Skeletal muscle satellite cell (primary cell): ENCODE data around the gene TOR1B.
A peak's percentile ranks its signal among the peaks of the same experiment; 100 is the strongest.

Experiments used
- H3K27me3 ChIP-seq: 2 replicates; pipeline ENCODE4 v1.7.0; 2013; ENCODE audit warnings: low read length; ENCODE audit not compliant: control insufficient read depth, insufficient read depth
- H3K36me3 ChIP-seq: 2 replicates; pipeline ENCODE4 v1.7.0; 2013; ENCODE audit warnings: mild to moderate bottlenecking, control low read depth, low read length; ENCODE audit not compliant: insufficient read depth
- H3K4me1 ChIP-seq: 2 replicates; pipeline ENCODE4 v1.7.0; 2013; ENCODE audit warnings: low read length; ENCODE audit not compliant: control insufficient read depth, insufficient read depth
- H3K4me2 ChIP-seq: 2 replicates; pipeline ENCODE4 v1.7.0; 2013; ENCODE audit warnings: mild to moderate bottlenecking, low read length
- H3K4me3 ChIP-seq: 2 replicates; pipeline ENCODE4 v1.7.0; 2013; ENCODE audit warnings: low read length
- H3K9ac ChIP-seq: 2 replicates; pipeline ENCODE4 v1.7.0; 2013; ENCODE audit warnings: mild to moderate bottlenecking, low read depth, low read length, moderate library complexity
- H3K9me3 ChIP-seq: replicated peaks from 2 replicates; pipeline ENCODE4 v1.7.0; 2013; ENCODE audit warnings: mild to moderate bottlenecking, control low read depth, low read length

TOR1B gene

DNA sequence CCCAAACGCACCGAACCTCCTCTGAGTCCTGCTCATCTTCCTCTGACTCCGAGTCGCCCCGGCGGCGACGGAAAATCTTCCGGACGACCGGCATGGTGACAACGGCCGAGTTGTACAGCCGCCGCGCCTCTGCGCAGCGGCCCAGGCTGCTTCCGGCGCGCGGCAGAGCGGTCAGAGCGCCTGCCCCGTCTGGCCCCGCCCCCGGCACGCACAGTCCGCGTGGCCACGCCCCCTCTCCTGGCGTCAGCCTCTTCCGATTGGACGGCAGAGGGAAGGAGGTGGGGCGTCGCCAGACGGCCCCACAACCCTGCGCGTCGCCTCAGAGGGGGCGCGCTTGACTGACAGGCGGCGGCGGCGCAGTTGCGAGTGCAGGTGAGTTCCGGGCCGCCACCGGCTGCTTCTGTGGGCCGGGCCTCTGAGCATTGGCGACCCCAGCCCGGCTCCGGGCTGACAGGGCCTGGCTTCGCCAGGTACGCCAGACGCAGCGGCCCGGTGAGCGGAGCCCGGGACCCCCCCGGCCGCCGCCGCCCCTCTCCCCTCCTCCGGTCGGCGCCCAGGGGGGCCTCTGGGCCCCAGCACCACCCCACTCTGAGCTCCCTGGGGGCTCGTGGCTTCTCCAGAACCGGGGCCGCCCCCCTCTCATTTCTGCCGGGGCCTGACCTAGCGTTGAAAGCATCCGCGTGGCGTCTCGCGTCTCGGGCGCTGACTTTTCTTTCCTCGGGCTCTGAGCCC is 32.3 kb downstream of the TOR1B start, which contains the start of the genes C9orf78 and USP20:
Gene C9orf78, minus strand, starts transcription at position 148 of the 732 bp plus-strand sequence. Its CDS starts 54 bp downstream, at position 94.
Gene USP20, plus strand, starts transcription at position 331 of the 732 bp plus-strand sequence. CDS start 17,098 bp downstream, outside the sequence.
- Histone ChIP-seq H3K4me1 (peaks cover 23% of the 10 kb centered on the region), H3K9ac (peak within 1 kb of the TSS; percentile 89), H3K9me3 (no peaks in the 10 kb centered on the region), H3K4me3 (peak within 1 kb of the TSS; percentile 86), H3K4me2 (peak within 1 kb of the TSS; percentile 88), H3K36me3 (peaks cover 20% of the 10 kb centered on the region), H3K27me3 (no peaks in the 10 kb centered on the region)

DNA sequence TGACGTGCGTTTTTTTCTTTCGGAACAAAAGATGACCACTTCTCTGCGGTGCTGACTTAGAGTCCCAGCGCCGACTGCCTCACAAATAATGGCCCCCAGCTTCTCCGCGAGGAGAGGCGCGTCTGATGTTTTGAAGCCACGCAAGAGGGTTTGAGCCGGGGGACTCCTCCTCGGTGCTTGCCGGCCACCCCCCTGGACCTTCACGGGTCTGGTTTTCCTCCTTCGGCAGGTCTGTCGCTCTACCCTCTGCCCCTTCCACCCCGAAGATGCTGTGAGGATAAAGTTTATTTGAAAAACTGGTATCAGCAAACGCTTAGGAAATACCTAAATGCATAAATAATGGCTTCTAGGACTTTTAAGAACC is 32.9 kb downstream of the TOR1B start:
- Histone ChIP-seq H3K9me3 (no peaks in the 10 kb centered on the region), H3K4me2 (peak overlapping the region; percentile 88), H3K4me3 (peak overlapping the region; percentile 86), H3K27me3 (no peaks in the 10 kb centered on the region), H3K36me3 (peaks cover 18% of the 10 kb centered on the region), H3K9ac (peak overlapping the region; percentile 89), H3K4me1 (peaks cover 23% of the 10 kb centered on the region)

DNA sequence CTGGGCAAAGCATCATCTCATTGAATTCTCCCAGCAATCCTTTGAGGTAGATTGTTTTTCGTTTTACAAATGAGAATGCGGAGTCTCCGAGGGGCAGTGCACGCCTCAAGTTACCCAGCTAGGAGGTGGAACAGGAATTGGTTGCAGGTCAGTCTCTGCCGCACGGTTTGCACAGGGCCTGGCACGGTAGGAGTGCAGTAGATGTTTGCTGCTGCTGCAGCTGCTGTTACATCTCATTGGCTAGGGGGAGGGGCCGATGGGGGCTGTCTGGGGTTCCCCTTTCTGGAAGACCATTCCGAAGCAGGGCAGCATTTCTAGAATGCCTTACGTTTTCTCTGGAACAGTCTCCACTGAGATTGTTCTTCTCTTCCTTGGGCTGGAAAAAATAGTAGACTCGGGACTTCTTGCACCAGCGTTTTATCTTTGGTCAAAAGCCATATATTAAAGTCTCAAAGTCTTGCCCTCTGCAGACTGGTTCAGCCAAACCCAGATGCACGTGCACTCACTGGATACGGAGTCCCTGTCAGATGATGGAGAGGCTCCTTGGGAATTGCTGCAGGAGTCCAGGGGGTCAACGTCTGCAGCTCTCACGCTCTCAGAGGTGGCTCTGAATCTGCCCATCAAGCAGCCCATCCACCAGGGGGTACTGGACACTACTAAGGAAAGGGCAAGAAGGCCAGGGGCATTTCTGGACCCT is 33.5 kb downstream of the TOR1B start:
- Histone ChIP-seq H3K36me3 (peaks cover 15% of the 10 kb centered on the region), H3K4me1 (peaks cover 23% of the 10 kb centered on the region), H3K9ac (peak overlapping the region; percentile 89), H3K9me3 (no peaks in the 10 kb centered on the region), H3K27me3 (no peaks in the 10 kb centered on the region), H3K4me2 (peak overlapping the region; percentile 88), H3K4me3 (peak overlapping the region; percentile 86)

DNA sequence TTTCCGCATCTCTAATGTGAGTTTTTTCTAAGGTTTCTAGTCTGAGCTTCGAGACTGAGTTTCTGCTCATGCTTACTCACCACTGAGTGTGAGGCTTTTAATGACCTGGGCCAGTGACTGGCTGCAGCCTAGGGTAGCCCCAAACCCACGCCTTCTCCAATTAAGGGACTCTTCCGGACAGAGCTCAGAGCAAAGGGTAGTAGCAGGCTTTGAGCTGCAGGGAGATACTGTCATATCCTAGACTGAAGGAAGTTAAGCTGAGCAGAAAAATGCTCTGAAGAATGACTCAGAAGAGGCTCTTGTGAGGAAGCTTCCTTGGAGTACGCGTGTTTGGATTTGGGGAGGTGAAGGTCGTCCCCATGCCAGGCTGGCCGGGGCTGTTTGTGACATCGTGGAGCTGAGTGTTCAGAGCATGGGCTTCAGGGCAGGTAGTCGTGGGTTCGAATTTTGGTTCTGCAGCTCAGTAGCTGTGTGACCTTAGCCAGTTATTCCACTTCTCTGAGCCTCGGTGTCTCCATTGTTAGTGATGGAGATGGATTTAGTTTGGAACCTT is 35.8 kb downstream of the TOR1B start:
- peak overlapping the region; percentile 72 for H3K4me2 ChIP-seq
- peak overlapping the region; percentile 42 for H3K4me3 ChIP-seq
- no peaks in the 10 kb centered on the region for H3K27me3 ChIP-seq
- no peaks in the 10 kb centered on the region for H3K9me3 ChIP-seq
- H3K36me3 ChIP-seq: no peaks in the 10 kb centered on the region
- peaks cover 23% of the 10 kb centered on the region for H3K4me1 ChIP-seq
- no peak overlapping the region for H3K9ac ChIP-seq

DNA sequence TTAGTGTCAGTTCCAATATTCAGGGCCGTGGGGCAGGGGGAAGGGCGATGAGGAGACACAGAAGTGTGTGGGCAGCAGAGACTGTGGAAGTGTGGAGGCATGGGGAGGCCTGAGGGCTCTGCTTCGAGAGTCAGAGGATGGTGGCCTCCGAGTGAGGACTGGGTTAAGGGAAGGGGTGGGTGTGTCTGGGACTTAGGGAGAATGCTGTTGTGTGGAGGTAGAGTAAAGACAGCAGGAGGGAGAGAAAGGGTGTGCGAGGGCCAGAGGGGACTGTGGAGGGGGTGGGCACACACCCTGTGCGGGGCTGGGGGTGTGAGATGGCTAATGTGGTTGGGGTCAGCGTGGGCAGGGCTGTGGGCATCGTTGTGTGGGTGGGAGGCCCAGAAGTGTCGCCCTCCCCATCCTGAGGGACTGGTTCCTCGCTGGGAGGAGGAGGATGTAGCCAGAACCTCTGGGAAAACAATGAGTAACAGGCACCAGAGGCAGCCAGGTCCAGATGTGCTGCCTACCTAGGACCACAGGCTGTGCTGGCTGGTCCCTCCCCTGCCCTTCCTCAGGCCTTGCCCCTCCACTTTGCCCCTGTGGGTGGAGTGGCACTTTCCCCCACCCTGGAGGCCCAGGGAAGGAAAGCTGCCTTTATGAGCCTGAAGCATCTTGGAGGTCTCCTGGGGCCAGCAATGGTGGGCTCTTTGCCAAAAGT is 36.5 kb downstream of the TOR1B start:
- no peak overlapping the region for H3K9ac ChIP-seq
- H3K4me2 ChIP-seq: peak overlapping the region; percentile 72
- H3K4me1 ChIP-seq: peaks cover 23% of the 10 kb centered on the region
- no peaks in the 10 kb centered on the region for H3K36me3 ChIP-seq
- H3K4me3 ChIP-seq: peak overlapping the region; percentile 42
- H3K9me3 ChIP-seq: no peaks in the 10 kb centered on the region
- H3K27me3 ChIP-seq: no peaks in the 10 kb centered on the region

DNA sequence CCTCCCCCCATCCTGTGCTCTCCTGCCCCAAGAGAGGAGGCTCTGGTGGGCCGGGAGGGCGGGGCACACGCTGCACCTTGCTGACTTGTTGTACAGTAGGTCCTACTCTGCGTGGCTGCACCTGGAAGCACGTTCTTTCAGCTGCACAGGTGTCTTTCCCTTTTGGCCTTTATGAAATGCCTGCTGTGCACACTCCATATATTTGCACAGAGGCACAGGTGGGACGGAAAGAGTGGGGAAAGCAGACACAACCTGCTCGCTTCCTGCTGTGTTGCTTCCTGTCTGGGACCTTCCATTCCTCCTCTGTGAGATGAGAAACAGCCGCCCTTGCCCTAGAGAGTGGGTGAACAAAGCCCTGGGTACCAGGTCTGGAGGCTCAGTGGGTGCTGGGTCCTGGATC is 37.0 kb downstream of the TOR1B start:
- H3K9ac ChIP-seq: no peak overlapping the region
- H3K9me3 ChIP-seq: no peaks in the 10 kb centered on the region
- H3K4me3 ChIP-seq: no peak overlapping the region
- no peaks in the 10 kb centered on the region for H3K27me3 ChIP-seq
- no peak overlapping the region for H3K4me2 ChIP-seq
- H3K36me3 ChIP-seq: no peaks in the 10 kb centered on the region
- peaks cover 23% of the 10 kb centered on the region for H3K4me1 ChIP-seq

DNA sequence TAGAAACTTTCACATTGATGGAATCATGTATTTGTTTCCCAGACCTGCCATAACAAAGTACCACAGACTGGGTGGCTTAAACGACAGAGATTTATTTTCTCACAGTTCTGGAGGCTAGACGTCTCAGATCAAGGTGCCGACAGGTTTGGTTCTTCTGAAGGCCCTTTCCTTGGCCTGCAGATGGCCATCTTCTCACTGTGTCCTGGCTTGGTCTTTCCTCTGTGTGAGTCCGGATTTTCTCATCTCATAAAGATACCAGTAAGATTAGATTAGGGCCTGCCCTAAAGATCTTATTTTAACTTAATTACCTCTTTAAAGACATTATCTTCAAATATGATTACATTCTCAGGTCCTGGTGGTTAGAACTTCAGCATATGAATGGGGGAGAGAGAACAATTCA is 38.1 kb downstream of the TOR1B start:
- Histone ChIP-seq H3K9ac (no peak overlapping the region), H3K36me3 (no peaks in the 10 kb centered on the region), H3K4me1 (peaks cover 21% of the 10 kb centered on the region)

DNA sequence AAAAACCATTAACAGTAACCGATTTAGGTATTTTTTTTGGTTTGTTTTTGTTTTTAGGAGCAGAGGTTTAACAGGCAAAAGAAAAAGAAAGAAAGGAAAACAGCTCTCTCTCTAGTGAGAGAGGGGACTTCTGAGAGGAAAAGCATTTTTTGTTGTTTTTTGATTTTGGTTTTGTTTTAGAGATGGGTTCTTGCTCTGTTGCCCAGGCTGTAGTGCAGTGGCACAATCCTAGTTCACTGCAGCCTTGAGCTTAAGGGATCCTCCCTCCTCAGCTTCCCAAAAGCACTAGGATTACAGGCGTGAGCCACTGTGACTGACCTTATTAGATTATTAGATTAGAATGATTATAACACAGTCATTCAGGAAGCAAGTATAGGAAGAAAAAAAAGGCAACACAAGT is 42.4 kb downstream of the TOR1B start:
- H3K9ac ChIP-seq: no peak overlapping the region

More for the DNA sequence above, 38.1 kb downstream of the TOR1B start:
- Histone ChIP-seq H3K27me3 (no peaks in the 10 kb centered on the region), H3K4me3 (no peak overlapping the region), H3K4me2 (no peak overlapping the region), H3K9me3 (no peaks in the 10 kb centered on the region)

DNA sequence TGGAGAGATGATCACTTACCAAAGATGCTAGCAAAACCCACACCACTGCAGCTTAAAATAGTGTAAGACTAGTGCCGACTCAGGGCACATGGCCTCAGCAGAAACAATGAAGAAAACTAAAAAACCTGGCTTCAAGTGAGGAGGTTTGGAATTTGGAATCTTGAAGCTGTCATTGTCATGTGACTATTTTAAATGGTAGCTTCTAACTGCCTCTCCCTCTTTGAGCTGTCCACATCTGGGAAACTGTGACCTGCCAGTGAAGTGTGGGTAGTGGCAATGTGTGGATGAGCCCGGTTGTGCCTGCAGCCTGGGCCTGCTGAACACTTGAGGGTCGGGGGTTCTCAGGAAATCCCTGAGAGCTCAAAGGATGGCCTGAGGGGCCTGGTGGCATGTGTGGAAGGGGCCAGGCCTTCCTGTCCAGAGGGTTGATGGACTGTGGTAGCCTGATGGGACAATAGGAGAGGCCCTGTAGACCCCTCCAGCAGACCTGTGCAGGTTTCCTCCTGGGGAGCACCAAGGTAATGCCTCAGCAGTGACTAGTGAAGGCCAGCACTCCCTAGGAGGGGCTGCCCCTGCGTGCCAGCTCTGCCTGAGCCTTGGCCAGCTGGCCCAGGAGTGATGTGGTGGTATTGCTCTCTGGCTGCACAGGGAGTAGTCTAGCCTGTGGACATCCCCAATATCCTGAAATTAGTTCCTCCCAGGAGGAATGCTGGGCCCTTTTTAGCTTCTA is 45.9 kb downstream of the TOR1B start:
- H3K27me3 ChIP-seq: no peaks in the 10 kb centered on the region
- H3K9me3 ChIP-seq: no peaks in the 10 kb centered on the region
- no peak overlapping the region for H3K9ac ChIP-seq
- H3K4me2 ChIP-seq: no peak overlapping the region
- no peaks in the 10 kb centered on the region for H3K4me1 ChIP-seq
- H3K4me3 ChIP-seq: no peak overlapping the region
- peaks cover 15% of the 10 kb centered on the region for H3K36me3 ChIP-seq

More for the DNA sequence above, 42.4 kb downstream of the TOR1B start:
- Histone ChIP-seq H3K4me2 (no peak overlapping the region), H3K4me3 (no peak overlapping the region), H3K9me3 (no peaks in the 10 kb centered on the region), H3K4me1 (no peaks in the 10 kb centered on the region), H3K27me3 (no peaks in the 10 kb centered on the region), H3K36me3 (no peaks in the 10 kb centered on the region)

DNA sequence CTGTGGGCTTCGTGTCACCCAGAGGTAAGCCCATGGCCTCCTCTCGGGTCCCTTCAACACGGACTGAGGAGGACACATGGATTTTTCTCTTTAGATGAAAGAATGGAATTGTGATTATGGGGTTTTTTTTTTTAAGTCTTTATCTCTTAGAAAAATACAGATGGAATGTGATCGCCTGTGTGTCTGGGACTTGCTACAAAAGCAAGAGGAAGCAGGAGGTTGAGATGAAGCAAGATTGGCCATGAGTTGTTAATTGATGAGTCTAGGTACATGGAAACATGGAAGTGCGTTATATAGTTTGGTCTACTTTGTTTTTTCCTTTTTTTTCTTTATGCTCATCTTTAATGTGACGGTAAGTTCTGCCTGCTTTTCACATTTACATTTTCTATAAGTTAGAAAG is 46.9 kb downstream of the TOR1B start:
- Histone ChIP-seq H3K4me1 (no peaks in the 10 kb centered on the region), H3K36me3 (peaks cover 20% of the 10 kb centered on the region), H3K9ac (no peak overlapping the region), H3K4me2 (no peak overlapping the region), H3K27me3 (no peaks in the 10 kb centered on the region), H3K9me3 (no peaks in the 10 kb centered on the region), H3K4me3 (no peak overlapping the region)
